ENCODE data around the gene DOCK4. TPM values are rescaled to one million over a fixed set of nuclear protein-coding genes. Genes with fewer than 3 reads are reported as not detected.

The DOCK4 gene
- polyA plus RNA-seq, 2 of the 4 experiments (the other 2 are of a cell fraction) = 13.7 to 15.7 TPM

GRCh38 chr7:111975346-111975745, 230.9 kb downstream of the DOCK4 start (continued):
- TF ChIP-seq PHF8 (IDR thresholded peaks at IDR 0.05; ENCODE audit: borderline replicate concordance, low read depth) (no peak), KDM5A (IDR thresholded peaks at IDR 0.05) (no peak), HDAC2 (IDR thresholded peaks at IDR 0.05) (no peak)

GRCh38 chr7:111960984-111961383, 245.2 kb downstream of the DOCK4 start:
- Histone ChIP-seq H3K9me3 (no peaks in the 10 kb centered on the region), H3K27ac (no peak overlapping the region), H3K4me1 (peaks cover 6% of the 10 kb centered on the region; the same call in 1 of the 3 replicates), H3K4me2 (no peak overlapping the region), H3K4me3 (no peak overlapping the region)
- POLR2A ChIA-PET = no interaction called here
- ATAC-seq (no peak), FAIRE-seq (no peak), DNase-seq (ENCODE audit: low read depth in 1 of 2, low spot score in 1 of 2) (no peak)
- 92% methylated on average over 5 of the region's 5 CpGs for WGBS (ENCODE audit: missing lambda C conversion rate)
- CTCF ChIA-PET = no interaction called here
- TF ChIP-seq RCOR1 (IDR thresholded peaks at IDR 0.05; ENCODE audit: low read depth, low read length) (no peak), BHLHE40 (IDR thresholded peaks at IDR 0.05; ENCODE audit: low read depth, low read length) (no peak), EHF (CRISPR knock-in tag; IDR thresholded peaks at IDR 0.05) (no peak), JUN (IDR thresholded peaks at IDR 0.05) (no peak), SMC3 (IDR thresholded peaks at IDR 0.05) (no peak), KDM5A (IDR thresholded peaks at IDR 0.05) (no peak), POLR2A (IDR thresholded peaks at IDR 0.05; ENCODE audit: low read length) (no peak), ESRRA (IDR thresholded peaks at IDR 0.05; ENCODE audit: borderline replicate concordance, low read length) (no peak), ELK1 (IDR thresholded peaks at IDR 0.05; ENCODE audit: low read depth, low read length) (no peak)

GRCh38 chr7:111958896-111959295, 247.3 kb downstream of the DOCK4 start:
- Histone ChIP-seq H3K27ac (no peak overlapping the region), H3K4me3 (no peak overlapping the region), H3K4me2 (0 out of 3 replicates have a peak overlapping the region, but pooled peaks have one; percentile 5), H3K9me3 (no peaks in the 10 kb centered on the region), H3K4me1 (peaks cover 8% of the 10 kb centered on the region; the same call in 2 of the 3 replicates)
- FAIRE-seq (no peak), ATAC-seq (no peak), DNase-seq (ENCODE audit: low read depth in 1 of 2, low spot score in 1 of 2) (no peak)
- CTCF ChIA-PET = no interaction called here
- TF ChIP-seq MAX (IDR thresholded peaks at IDR 0.05) (no peak), JUNB (IDR thresholded peaks at IDR 0.05) (no peak), BHLHE40 (IDR thresholded peaks at IDR 0.05; ENCODE audit: low read depth, low read length) (no peak), RCOR1 (IDR thresholded peaks at IDR 0.05; ENCODE audit: low read depth, low read length) (no peak), GATA3 (IDR thresholded peaks at IDR 0.05; ENCODE audit: borderline replicate concordance) (no peak), JUN (IDR thresholded peaks at IDR 0.05) (no peak), MAFK (IDR thresholded peaks at IDR 0.05; ENCODE audit: partially characterized antibody) (no peak), HOXB13 (CRISPR knock-in tag; IDR thresholded peaks at IDR 0.05; ENCODE audit: low read depth) (no peak), FOSL2 (IDR thresholded peaks at IDR 0.05) (no peak), FOSL2 (CRISPR knock-in tag; IDR thresholded peaks at IDR 0.05) (no peak), TFCP2L1 (CRISPR knock-in tag; IDR thresholded peaks at IDR 0.05) (no peak), HEYL (CRISPR knock-in tag; IDR thresholded peaks at IDR 0.05) (no peak), ZNF302 (CRISPR knock-in tag; IDR thresholded peaks at IDR 0.05) (no peak), CEBPB (IDR thresholded peaks at IDR 0.05) (no peak)
- 56% methylated on average over 4 of the region's 4 CpGs for WGBS (ENCODE audit: missing lambda C conversion rate)
- POLR2A ChIA-PET = no interaction called here

- Histone ChIP-seq H3K4me3 (no peak overlapping the region), H3K27ac (no peak overlapping the region), H3K4me1 (peaks cover 12% of the 10 kb centered on the region; the same call in 2 of the 3 replicates), H3K9me3 (no peaks in the 10 kb centered on the region), H3K4me2 (no peak overlapping the region)
- FAIRE-seq (no peak), DNase-seq (ENCODE audit: low read depth in 1 of 2, low spot score in 1 of 2) (no peak), ATAC-seq (no peak)
- 83% methylated on average over 3 of the region's 3 CpGs for WGBS (ENCODE audit: missing lambda C conversion rate)
- ChIA-PET POLR2A (no interaction called here), CTCF (no interaction called here)
- TF ChIP-seq CHD4 (IDR thresholded peaks at IDR 0.05; ENCODE audit: borderline replicate concordance) = no peak
- no peak for TF ChIP-seq EHF (CRISPR knock-in tag; IDR thresholded peaks at IDR 0.05)
- TF ChIP-seq REST (IDR thresholded peaks at IDR 0.05) = no peak
- TF ChIP-seq RAD21 (conservative IDR thresholded peaks at IDR 0.05 in 1 of 2, IDR thresholded peaks at IDR 0.05 in 1 of 2) = no peak
- TF ChIP-seq FOSB (CRISPR knock-in tag; IDR thresholded peaks at IDR 0.05) = no peak
Observed at GRCh38 chr7:111958431-111958830, 247.8 kb downstream of the DOCK4 start.
